GM12801 (cell line): Measurements from ENCODE around the gene STPG1.

Experiments
- TF ChIP-seq, protein P1 (sequence below): IDR thresholded peaks from one replicate; pipeline ENCODE4 v1.5.1; 2011; ENCODE audit warnings: control low read depth; ENCODE audit not compliant: insufficient read length; ENCODE audit errors: extremely low read depth

STPG1 gene

DNA sequence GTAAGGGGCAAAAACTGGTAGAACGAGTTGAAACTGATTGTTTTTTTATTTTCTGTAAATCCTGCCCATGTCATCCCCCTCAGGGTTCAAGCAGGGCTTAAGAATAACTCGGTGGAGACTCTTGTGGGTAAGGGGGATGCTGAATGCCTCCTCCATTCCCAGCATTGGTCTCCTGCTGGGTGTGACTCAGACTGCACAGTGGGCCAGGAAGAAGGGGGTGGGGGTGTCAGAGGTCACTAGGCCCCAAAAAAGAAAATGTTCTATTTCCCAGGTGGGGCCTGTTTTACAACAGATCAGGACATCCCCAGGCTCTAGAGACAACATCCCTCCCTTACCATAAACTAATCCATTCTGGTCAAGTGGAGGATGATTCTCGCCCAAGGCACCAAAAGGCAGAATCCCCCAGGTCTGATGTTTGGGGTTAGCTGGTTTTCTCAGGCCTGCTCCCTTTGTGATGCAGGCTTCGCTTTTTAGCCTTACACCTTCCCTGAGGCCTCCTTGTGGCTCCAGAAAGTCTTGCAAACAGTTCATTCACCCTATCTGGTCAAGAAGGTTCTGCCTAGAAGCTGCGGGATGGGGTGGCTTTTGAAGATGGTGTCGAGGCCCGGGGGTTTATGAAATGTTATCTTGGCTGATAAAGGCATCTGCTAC is 105.1 kb downstream of the STPG1 start:
- TF ChIP-seq, protein P1, sequence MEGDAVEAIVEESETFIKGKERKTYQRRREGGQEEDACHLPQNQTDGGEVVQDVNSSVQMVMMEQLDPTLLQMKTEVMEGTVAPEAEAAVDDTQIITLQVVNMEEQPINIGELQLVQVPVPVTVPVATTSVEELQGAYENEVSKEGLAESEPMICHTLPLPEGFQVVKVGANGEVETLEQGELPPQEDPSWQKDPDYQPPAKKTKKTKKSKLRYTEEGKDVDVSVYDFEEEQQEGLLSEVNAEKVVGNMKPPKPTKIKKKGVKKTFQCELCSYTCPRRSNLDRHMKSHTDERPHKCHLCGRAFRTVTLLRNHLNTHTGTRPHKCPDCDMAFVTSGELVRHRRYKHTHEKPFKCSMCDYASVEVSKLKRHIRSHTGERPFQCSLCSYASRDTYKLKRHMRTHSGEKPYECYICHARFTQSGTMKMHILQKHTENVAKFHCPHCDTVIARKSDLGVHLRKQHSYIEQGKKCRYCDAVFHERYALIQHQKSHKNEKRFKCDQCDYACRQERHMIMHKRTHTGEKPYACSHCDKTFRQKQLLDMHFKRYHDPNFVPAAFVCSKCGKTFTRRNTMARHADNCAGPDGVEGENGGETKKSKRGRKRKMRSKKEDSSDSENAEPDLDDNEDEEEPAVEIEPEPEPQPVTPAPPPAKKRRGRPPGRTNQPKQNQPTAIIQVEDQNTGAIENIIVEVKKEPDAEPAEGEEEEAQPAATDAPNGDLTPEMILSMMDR = no peak
